GM12872 (cell line): ENCODE results near the gene AMMECR1.

Experiments used
- CTCF ChIP-seq: IDR thresholded peaks from 3 replicates; pipeline ENCODE4 v1.5.1; 2011; ENCODE audit warnings: low read depth, mild to moderate bottlenecking, low read length, moderate library complexity; ENCODE audit not compliant: insufficient read depth

The AMMECR1 gene

GRCh38 chrX:110317820-110318663, at the start of gene AMMECR1:
AMMECR1 (minus strand) TSS chrX:110318085; CDS start chrX:110318071, 14 bp downstream.
- no peak for TF ChIP-seq CTCF

- TF ChIP-seq CTCF = no peak
Observed at GRCh38 chrX:110363244-110363643, 45.4 kb upstream of the AMMECR1 start.

- TF ChIP-seq CTCF = no peak
Observed at GRCh38 chrX:110359273-110359672, 41.4 kb upstream of the AMMECR1 start.

GRCh38 chrX:110358548-110358947, 40.7 kb upstream of the AMMECR1 start, which contains the start of gene RTL9:
RTL9 (plus strand) TSS chrX:110358848; CDS start chrX:110450618, 91,770 bp downstream.
- TF ChIP-seq CTCF = no peak

GRCh38 chrX:110346681-110347080, 28.8 kb upstream of the AMMECR1 start:
- TF ChIP-seq CTCF = no peak

- no peak for TF ChIP-seq CTCF
Observed at GRCh38 chrX:110341189-110342035, 23.5 kb upstream of the AMMECR1 start.

GRCh38 chrX:110338935-110339334, 21.1 kb upstream of the AMMECR1 start:
- no peak for TF ChIP-seq CTCF
